ENCODE results near the gene MRAP2.

- TF ChIP-seq POLR2AphosphoS5 (IDR thresholded peaks at IDR 0.05; ENCODE audit: low read depth, low read length) (no peak), TAF1 (IDR thresholded peaks at IDR 0.05; ENCODE audit: borderline replicate concordance, insufficient read depth, low read length) (no peak), REST (IDR thresholded peaks at IDR 0.05; ENCODE audit: insufficient read depth in 1 of 2, low read depth in 2 of 2, low read length in 2 of 2) (no peak), SIN3A (IDR thresholded peaks at IDR 0.05; ENCODE audit: borderline replicate concordance, insufficient read depth, low read length) (no peak)
Measured at GRCh38 chr6:84061613-84062398, 28.2 kb downstream of the MRAP2 start.

All from PFSK-1 (cell line).